Endometrium (tissue), 2 donors: ENCODE measurements around the gene POSTN.

Experiments
- FAIRE-seq: peaks from 2 replicates; lab custom pipeline; 2012; peaks lifted over from hg19 to GRCh38; lab: Jason Lieb, UNC
- donor health status: control.
- donor health status: control.

POSTN gene

DNA sequence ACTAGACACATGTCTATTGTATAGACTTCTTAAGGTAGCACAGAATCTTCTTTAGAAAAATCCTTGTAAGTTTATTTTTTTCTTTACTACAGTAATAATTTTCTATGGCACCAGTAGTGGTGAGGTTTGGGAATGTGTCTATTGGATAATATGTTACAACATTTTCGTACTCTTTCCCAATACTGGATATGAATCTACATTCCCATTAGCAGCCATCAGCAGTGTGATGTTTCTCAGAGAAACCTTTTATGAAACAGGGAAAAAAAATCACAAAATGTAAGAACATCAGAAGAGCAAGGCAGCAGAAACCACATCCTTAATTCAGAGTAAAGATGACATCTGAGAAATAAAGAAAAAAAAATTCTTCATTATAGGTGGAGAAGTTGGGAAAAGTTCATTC lies 83.3 kb downstream of the POSTN start:
- no peak for FAIRE-seq
